22Rv1 (cell line): ENCODE data around the gene DEPDC5.

Experiments used
- CTCF ChIP-seq: fragments of 450-650 bp; IDR thresholded peaks from 2 replicates; pipeline ENCODE4 v1.5.1; 2017; ENCODE audit warnings: mild to moderate bottlenecking
- ZFX ChIP-seq: fragments of 450-650 bp; IDR thresholded peaks from 2 replicates; pipeline ENCODE4 v1.6.1; 2017; ENCODE audit warnings: antibody characterized with exemption, borderline replicate concordance

- no peak for TF ChIP-seq CTCF
- no peak for TF ChIP-seq ZFX
These were observed 100.1 kb downstream of the DEPDC5 start for GRCh38 chr22:31853736-31854495.
